Activated T-cell treated with anti-CD3 and anti-CD28 coated beads for 24 hours (primary cell): ENCODE data around the gene CHPF2.

ENCODE experiments used
- DNase-seq: peaks from one replicate; pipeline ENCODE4 v3.0.0-alpha.2; 2020; ENCODE audit warnings: low read depth

The CHPF2 gene

DNA sequence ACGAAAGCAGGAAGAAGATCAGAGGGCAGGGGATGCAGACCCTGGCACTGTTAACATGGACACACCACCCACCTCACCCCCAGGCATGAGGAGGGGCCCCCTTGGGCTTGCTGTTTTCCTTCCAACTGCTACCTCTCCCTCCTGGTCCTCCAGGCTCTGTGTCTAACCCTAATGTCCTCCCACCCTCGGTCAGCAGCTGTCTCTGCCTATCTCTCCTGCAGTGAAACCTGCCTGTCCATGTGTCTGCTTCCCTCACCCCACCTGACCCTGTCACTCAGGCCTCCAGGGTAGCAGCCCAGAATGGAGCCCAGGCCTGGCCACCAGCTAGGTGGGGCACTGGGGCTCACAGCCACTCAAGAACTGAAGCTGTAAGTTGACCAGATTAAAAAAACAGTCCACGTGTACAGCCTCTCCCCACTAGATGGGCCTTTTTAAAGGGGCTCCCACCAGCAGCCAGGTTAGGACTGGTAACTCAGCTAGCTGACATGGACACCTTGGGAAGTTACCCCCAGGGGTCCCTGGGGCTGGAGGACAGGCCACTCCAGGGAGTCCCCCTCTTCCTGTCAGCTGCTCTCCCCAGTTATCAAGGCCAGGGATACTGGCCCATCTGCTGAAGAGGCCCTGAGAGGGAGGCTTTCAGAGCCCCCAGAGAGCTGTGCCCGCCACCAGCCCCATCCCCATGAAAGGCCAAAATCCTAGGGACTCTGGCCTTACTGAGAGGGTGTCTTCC is 14.7 kb downstream of the CHPF2 start:
- DNase-seq: no peak

- DNase-seq: no peak
Observed at GRCh38 chr7:151247611-151248345, 15.5 kb downstream of the CHPF2 start.

- no peak for DNase-seq
Observed at GRCh38 chr7:151248346-151249033, 16.2 kb downstream of the CHPF2 start, which contains the start of gene SMARCD3. Gene SMARCD3, minus strand, starts transcription at chr7:151248694. Its CDS starts 132 bp downstream, at chr7:151248562.

DNA sequence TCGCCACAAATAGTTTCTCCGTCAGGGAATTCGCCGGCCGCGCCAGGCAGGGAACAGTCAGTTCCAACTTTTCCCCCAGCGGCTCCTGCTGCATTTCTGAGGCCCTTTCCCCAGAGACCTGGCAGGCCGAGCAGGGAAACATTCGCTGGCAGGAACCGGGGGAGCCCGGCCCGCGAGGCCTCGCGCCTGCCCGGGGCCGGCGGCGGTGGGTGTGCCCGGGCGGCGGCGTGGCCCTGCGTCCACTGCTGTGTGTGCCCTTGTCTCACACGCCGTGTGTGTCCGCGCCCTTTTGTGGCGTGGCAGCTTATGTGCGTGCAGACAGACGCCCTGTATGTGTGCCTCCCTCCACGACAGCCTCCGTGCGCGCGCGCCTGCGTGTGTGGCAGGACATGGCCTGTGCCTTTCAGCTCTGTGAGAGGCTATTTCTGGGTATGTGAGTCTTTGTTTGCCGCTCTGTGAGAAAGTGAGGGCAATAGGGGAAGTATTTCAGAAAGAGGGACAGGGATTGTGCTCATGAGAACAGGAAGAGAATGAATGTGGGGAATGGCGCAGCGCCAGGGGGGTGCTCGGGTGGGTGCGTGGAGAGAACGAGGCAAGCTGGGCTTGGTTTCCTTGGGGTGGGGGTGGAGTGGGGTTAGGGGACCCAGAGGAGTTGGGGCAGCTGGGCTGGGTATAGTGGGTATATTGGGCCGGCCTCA is 16.9 kb downstream of the CHPF2 start:
- no peak for DNase-seq

- DNase-seq: no peak
Observed at GRCh38 chr7:151249732-151250072, 17.4 kb downstream of the CHPF2 start.

DNA sequence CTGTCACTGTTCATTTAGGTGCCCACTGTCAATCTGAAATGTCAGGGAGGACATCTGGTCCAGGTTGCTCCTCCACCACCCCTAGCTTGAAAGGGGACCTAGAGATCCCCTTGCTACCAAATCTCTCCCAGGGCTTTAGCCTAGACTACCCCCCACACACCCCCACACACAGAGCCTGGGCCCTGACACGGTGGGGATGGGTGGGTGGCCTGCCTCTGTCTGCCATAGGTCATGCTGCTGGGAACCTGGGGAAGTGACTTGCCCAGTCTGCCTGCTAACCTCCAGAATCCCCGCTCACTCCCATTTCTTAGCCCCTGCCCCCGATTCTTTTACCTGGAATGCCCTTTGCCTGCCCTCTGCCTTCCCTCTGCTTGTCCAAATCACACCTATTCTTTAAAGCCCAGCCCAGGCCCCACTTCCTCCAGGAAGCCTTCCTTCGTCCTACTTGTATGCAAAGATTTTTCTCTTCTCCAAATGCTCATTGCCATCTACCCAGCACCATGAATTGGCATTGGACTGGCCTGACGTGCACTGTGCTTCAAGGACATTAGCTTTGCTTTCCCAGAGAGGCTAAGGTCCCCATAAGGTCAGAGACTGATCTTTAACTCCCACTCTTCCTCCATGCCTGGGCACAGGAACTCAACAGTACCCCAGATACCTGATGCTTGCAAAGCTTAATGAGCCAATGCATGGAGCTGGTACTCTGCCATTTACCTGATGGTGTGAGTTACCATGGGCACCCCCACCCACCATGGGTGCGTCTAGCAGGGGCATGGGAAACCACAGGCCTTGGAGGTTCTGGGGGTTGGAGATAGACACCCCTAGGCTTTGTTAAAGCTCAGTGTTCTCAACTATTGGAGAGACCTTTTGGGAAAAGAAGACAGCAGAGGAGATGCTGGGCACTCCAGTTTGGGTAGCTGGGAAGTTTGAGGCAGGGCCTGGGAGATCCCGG is 18.2 kb downstream of the CHPF2 start:
- DNase-seq: no peak

DNA sequence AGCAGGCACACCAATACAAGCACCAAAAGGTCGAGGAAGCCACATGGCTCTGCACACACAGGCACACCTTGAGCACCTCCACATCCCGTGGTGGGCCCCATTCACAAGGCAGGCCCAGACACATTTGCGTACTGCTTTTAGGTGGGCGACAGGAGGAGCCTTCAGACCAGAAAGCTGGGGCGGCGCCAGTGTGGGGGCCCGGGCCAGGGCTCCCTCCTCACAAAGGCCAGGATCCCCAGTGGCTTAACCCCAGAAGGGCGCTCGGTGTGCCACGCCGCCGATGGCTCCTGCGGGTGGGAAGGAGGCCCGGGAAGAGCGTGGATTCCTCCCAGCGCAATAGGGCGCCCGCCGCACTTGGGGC is 19.0 kb downstream of the CHPF2 start:
- no peak for DNase-seq

- DNase-seq: no peak
Observed at GRCh38 chr7:151251689-151252560, 19.6 kb downstream of the CHPF2 start.

DNA sequence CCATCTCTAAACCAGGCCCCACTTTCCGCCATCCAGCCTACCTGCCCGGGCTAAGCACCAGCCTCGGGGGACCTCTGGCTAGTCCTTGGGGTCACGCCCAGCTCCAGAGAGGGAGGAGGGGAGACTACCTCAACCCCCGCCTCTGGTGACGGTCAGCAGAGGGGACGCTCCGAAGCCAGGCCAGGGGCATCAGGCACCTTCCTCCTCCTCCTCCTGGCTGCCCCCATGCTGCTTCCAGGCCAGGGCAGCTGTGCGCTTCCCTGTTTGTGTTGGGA is 20.2 kb downstream of the CHPF2 start:
- no peak for DNase-seq

GRCh38 chr7:151252961-151253711 is 20.9 kb downstream of the CHPF2 start:
- no peak for DNase-seq

DNA sequence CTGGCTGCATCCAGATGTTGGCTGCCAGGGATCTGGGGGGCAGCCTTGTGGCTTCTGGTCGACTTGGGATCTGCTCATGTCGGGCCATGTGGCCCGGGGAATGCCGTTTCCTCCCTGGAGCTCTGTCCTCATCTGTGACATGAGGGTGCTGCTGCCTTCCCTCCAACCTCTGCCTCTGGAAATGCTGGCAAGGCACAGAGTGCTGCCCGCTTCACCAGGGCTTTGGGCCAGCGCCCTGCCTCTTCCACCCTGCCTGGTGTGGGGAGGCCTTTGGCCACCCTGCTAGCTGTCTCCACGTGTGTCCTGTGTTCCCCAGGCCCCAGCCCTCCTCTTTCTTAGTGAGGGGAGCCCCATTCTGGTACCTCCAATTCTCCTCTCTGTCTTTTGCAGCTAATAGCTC is 22.0 kb downstream of the CHPF2 start:
- DNase-seq: no peak

GRCh38 chr7:151254851-151255250 is 22.6 kb downstream of the CHPF2 start:
- no peak for DNase-seq

DNA sequence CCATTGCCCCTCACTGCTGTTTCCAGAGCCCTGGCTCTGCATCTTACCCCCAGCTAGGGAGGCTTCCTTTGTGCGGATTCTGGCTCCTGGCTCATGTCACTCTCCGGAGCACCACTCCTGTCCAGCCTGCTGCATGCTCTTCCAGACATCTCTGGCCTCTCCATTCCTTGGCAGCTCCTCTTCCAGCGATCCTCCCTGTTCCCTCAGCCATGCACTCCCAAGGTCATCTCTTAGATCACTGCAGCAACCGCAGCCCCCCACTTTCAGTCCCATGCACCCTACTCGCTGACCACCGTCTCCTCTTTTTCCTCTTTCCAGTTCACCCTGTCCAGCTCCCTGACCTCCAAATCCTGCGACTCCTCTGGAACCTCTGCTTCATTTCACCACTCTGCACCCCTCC is 23.1 kb downstream of the CHPF2 start:
- DNase-seq: no peak

DNA sequence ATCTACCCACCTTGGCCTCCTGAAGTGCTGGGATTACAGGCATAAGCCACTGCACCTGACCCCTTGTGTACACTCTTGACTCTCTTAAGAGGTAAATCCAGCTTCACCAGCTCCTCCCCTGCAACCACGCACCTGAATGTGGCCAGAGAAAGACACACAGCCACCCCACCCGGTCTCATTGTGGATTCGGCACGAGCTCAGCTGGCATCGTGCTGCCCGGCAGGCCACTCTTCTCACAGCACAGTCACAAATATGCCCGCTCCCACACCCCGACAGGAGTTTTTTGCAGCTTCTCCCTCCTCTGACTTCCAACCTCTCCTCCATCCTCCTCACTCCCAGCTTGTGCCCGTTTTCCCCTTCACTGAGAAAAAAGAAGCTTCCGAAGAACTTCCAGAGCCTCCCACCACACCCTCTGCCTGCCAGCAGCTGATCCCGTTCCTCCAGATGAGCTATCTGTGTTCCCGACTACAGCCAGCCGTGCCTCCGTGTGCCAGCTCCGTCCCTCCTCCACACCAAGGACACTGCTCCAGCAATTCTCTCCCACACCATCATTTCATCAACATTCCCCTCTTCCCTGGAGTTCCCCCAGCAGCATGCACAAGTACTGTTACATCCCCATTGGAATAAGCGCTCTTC is 24.2 kb downstream of the CHPF2 start:
- DNase-seq: no peak

DNA sequence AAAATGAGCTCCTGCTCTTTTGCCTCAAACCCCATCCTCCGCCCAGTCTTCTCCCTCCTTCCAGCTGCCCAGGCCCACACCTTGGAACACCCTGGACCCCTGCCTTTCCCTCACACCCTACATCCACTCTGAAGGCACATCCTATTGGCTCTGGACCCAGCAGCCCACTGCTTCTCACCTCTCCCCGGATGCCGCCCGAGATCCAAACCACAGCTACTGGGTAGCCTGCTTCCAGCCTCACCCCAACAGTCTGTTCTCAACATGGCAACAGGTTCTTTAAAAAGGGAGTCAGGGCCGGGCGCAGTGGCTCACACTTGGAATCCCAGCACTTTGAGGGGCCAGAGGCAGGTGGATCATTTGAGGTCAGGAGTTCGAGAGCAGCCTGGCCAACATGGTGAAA is 25.7 kb downstream of the CHPF2 start:
- no peak for DNase-seq

- no peak for DNase-seq
Observed at GRCh38 chr7:151260471-151260870, 28.2 kb downstream of the CHPF2 start.

GRCh38 chr7:151260883-151261282 is 28.6 kb downstream of the CHPF2 start:
- DNase-seq: no peak

DNA sequence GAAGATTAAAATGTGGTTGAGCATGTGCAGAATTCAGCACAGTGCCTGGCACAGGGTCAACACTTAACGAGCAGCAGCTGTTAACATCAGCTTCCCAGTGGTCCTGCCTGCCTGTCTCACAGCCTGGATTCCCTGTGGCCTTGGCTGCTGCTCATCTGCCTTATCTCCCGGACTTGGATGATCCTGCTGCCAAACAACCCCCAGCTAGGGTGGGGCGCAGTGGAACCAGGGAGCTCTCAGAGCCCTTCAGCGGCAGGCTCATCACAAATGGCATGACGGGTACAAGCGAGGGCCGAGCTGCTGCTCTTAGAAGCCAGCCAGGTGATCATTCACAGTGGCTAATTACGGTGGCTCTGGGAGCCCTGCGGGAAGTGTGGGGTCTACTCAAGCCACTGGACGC is 29.2 kb downstream of the CHPF2 start:
- no peak for DNase-seq

DNA sequence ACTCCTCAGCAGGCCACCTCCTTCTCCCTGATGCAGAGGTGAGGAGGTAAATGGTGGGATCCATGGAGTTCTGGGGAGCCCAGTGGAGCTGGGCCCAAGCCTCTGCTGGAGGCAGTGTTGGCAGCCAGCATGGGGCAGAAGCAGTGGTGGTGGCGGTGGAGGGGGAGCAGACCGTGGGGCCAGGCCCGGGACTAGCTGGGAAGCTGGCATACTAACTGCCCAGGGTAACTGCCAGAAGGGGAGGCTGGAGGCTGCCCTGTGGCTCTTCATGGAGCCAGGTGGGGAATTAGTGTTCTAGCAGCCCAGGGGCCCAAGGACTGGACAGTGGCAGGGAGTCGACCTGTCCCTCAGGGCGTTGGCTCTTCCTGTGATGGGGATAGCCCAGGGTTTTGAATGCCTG is 32.3 kb downstream of the CHPF2 start:
- no peak for DNase-seq
